ENCODE measurements around the gene AGBL5.

The AGBL5 gene

DNA sequence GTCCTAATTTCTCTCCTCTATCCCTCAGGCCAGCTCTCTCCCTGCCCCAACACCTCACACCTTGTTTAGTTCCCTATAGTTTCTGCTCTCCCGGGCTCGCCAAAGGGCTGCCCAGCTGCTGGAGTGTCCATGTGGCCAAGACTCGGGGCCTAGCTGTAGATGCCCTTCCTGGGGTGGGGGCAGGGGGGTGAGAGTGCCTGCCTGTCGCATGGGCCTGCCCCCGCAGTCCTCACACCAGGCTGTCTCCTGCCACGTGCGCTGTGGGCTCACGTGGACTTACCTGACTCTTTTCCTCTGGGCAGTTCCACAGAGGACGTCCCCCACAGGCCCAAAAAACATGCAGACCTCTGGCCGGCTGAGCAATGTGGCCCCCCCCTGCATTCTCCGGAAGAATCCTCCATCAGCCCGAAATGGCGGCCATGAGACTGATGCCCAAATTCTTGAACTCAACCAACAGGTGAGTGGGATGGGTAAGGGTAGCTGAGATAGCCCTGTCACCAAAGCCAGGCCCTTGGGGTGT is 26.1 kb upstream of the AGBL5 start:
- no peak for DNase-seq

DNA sequence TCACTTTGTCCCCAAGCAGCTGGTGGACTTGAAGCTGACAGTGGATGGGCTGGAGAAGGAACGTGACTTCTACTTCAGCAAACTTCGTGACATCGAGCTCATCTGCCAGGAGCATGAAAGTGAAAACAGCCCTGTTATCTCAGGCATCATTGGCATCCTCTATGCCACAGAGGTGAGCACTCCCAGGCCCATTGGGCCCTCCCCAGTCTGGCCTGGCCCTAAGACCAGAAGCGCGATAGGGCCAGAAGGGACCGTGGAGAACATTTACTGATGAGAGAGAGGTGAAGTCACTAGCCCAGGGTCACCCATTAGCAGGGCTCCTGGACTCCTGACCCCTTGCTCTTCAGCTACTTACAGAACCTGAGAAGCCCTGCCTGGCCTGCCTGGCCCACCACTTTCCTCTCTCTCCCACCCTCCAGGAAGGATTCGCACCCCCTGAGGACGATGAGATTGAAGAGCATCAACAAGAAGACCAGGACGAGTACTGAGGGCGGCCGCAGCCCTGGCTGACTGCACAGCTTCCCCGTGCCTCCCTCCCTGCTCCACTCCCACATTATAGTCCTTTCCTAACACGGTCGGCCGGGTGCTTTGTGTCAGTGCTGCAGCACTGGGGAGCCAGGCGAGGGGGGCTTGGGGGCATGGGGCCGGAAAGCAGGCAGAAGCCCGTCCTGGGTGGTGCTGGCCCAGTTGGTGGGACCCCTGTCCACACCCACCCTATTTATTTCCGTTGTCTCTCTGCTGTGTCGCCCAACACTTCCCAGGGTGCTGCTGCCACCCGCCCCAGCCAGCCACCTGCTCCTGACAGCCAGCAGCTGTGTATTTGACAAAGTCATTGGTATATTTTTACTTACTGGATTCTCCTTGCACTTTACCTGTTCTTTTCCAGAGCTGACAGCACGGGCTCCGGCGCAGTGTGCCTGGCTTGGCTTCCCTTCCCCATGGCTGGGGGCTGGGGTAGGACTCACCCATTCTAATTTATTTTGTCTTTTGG is 25.3 kb upstream of the AGBL5 start:
- no peak for DNase-seq

DNA sequence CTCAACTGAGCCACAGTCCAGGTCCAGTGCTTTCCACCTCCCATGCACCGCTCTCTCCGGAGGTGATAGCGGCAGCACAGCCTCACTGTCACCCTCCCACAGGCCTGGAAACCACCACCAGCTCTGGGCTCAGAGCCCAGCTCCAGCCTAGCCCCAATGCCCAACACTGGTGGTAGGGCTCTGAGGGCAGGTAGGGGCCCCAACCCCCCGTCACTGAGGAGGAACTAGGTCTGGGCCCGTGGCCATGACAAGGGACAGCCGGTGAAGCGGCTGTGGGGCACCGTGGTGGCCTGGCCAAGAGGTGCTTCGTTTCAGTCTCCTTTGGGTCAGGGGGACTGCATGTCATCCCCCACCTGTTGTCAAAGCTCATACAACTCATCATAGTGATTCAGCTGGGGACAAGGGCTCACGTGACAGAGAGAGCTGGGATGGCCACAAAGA is 24.2 kb upstream of the AGBL5 start:
- DNase-seq = no peak

DNA sequence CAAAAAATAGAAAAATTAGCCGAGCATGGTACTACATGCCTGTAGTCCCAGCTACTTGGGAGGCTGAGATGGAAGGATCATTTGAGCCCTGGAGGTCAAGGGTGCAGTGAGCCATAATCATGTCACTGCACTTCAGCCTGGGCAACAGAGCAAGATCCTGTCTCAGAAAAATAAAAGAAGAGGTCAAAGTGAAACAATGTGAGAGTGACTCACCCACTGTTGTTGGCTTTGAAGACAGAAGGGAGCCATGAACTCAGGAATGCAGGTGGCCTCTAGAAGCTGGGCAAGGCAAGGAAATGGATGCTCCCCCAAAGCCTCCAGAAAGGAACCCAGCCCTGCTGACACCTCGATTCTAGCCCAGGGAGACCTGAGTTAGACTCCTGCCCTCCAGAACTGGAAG is 22.4 kb upstream of the AGBL5 start:
- no peak for DNase-seq

DNA sequence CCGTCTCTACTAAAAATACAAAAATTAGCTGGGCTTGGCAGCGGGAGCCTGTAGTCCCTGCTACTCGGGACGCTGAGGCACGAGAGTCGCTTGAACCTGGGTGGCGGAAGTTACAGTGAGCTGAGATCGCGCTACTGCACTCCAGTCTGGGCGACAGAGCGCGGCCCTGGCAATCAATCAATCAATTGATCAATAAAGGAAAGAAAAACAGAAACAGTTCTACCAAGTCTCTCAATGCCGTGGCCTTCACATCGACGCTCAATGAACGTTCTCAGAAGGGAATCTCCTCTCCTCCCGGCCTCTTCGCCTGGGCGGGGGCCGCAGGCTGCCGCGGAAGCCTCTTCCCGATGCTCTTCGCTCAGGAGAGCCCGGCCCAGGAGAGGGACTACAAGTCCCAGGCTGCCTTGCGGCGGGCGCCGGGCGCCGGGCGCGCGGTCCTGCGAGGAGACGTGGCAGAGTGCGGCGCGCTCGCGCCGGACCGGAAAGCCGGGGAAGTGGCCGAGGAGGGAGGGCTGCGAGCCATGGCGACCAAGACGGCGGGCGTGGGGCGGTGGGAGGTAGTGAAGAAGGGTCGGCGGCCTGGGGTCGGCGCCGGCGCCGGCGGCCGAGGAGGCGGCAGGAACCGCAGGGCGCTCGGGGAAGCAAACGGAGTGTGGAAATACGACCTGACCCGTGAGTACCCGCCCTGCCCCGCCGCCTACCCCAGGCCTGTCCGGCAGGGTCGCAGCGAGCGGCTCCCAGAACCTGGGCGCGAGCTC is 18.8 kb upstream of the AGBL5 start, which contains the start of gene TMEM214:
TSS of gene TMEM214 (plus strand) at position 471 of the 758 bp plus-strand sequence. CDS start at position 522, 51 bp downstream.
- DNase-seq = peak; percentile 79 to 89

DNA sequence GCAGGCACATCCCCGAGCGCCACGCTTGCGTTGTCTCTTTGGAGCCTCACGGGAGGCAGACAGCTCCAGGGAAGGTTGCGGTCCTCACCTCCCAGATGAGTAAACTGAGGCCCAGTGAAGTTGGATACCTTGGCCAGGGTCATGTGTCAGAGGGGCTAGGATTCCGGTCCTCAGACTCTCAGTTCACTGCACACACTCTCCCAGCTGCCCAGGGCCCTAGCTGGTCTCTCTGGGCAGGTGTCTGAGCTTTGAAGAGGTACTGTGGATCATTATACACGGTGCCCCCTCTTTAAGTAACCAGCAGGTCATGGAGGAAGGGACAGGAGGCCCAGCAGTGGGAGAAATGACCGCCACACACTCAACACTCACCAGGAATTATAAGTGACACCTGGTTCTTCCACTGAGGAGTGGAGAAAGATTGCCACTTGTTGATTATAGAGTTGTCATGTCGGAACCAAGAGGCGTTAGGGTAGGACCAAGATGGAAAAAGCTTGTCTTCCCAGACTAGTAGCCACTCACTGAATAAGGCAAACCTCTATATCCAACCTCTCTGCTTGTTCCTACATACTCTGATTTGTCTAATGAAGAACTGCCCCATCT is 18.1 kb upstream of the AGBL5 start:
- DNase-seq = no peak

DNA sequence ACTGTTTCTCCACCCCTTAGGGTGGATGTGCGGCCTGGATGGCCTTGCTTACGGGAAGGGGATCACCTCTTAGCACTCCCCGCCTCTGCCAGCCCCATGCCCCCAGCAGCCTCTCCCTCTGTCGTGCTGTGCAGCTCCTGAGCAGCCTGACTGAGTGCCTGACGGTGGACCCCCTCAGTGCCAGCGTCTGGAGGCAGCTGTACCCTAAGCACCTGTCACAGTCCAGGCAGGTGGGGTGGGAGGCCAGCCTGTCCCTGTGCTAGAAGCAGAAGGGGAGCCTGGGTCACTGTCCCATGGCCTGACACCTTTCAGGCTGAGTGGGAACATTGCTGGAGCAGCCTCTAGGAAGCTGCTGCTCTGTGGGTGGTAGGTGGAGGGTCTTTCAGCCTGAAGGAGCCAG is 13.5 kb upstream of the AGBL5 start:
- no peak for DNase-seq

DNA sequence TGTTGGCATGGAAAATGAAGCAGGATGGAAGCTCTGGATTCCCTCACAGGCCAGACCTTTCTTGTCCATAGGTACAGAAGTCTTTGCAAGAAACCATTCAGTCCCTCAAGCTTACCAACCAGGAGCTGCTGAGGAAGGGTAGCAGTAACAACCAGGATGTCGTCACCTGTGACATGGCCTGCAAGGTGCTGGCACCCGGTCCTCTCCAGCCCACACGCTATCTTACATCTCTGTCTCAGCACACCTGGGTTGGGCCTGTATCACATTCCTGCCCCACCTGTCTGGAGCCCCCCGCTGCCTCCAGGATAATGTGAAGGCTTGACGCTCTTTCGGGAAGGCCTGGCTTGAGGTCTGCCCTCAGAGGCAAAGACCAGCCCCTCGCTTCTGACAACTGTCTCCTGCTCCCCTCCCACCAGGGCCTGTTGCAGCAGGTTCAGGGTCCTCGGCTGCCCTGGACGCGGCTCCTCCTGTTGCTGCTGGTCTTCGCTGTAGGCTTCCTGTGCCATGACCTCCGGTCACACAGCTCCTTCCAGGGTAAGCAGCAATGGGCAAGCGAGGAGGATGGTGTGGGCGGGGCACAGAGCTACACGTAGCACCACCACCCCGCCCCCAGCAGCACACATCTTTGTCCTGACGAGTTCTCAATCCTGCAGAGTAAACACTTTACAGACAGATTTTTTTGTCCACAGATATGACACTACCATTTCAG is 12.7 kb upstream of the AGBL5 start:
- no peak for DNase-seq

DNA sequence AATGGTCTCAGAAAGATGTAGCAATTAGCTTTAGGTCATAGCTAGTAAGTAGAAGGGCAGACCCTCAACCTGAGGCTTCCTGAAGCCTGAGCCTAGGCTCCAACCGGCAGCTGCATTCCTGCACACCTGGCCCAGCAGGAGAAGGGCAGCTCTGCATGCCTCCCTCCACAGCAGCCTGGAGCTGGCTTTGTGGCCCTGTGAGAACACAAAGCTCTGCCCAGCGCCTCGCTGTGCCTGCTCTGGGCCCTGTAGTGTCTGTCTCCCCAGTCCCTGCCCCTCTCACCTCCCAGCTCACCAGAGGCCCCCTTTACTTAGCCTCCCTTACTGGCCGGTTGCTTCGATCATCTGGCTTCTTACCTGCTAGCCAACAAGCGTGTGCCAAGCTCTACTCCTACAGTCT is 12.0 kb upstream of the AGBL5 start:
- no peak for DNase-seq

DNA sequence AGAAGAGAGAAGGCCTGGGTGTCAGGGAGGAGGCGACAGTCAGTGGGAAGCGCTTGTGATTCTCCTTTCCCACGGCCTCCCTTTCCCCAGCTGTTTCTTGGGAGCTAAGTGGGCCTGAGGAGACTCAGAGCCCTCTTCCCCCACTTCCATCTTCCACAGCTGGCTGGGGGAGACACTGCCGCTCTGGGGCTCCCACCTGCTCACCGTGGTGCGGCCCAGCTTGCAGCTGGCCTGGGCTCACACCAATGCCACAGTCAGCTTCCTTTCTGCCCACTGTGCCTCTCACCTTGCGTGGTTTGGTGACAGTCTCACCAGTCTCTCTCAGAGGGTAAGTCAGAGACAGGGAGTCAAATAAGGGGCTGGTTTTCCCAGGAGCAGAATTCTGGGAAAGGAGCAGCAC is 11.6 kb upstream of the AGBL5 start:
- DNase-seq = no peak

DNA sequence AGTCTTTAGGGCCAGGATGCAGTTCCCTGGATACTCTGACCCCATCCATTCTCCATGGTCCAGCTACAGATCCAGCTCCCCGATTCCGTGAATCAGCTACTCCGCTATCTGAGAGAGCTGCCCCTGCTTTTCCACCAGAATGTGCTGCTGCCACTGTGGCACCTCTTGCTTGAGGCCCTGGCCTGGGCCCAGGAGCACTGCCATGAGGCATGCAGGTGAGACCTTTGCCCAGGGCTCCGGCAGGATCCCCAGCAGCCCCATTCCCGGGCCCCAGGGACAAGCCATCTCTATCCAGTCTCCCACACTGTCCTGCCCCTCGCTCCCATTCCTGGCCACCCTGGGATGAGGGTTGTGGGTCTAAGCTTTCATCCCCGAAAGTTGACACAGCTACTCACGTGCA is 11.2 kb upstream of the AGBL5 start:
- DNase-seq = no peak

DNA sequence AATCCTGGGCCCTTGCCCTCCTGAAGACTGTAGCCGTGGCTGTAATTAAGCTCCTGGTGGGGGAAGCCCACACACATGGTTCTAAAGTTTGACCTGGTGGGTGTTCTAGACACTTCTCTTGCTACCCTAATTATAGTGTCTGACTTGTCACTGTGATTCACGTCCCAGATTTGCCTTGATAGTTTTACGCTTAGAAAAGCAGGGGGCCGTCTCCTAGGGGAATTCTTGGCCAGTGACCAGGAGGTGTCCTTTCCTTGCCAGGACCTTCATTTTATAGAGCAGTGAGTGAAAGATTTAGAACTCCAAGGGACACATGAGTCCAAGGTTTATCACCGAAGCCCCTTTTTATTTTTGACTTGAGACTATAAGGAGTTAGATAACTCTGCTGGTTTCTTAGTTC is 9.7 kb upstream of the AGBL5 start:
- no peak for DNase-seq

DNA sequence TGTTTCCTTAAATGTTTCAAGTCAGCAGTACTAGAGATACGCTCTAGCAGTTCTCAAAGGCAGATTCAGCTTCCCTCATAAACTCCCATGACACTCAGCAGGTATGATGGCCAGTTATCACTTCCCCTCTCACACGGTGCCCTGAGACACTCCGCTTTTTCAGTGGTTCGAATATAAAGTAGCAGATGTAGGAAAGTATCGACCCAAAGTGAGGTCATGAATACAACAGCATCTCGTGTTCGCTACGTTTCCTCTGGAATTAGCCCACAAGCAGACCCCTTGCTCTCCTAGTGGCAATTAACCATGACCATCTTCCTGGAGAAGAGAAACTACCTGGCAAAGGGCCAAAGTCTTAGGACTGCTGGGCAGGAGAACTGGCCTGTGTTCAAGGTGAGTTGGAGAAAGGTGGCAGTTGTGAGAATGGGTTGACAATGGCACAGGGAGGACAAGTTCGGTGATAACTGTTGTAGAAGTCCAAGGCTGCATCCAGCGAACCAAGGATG is 9.3 kb upstream of the AGBL5 start:
- no peak for DNase-seq

DNA sequence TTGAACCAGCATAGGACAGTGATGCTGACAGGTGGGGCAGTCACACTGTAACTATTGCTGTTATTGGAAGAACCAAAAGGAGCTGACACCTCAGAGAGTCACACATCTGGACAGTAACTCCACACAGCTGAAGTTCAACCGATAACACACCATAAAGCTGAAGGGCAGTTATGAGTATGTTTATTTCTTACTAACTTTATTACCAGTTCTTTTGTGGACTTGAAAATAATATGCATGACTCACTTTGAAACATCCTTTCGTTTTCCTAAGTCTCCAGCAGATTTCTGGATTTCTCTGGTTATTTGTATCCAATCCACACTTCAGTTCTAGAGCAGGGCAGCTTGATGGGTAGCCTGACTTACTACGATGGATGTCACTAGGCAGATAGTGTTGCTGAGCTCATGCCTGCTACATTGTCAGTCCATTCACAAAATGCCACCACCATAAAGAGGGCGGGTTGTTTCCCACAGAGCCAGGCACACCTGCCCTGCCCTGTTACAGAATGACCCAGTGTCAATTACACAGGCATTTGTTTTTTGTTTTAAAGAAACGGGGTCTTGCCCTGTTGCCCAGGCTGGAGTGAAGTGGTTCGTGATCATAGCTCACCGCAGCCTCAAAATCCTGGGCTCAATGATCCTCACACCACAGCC is 8.4 kb upstream of the AGBL5 start:
- no peak for DNase-seq

DNA sequence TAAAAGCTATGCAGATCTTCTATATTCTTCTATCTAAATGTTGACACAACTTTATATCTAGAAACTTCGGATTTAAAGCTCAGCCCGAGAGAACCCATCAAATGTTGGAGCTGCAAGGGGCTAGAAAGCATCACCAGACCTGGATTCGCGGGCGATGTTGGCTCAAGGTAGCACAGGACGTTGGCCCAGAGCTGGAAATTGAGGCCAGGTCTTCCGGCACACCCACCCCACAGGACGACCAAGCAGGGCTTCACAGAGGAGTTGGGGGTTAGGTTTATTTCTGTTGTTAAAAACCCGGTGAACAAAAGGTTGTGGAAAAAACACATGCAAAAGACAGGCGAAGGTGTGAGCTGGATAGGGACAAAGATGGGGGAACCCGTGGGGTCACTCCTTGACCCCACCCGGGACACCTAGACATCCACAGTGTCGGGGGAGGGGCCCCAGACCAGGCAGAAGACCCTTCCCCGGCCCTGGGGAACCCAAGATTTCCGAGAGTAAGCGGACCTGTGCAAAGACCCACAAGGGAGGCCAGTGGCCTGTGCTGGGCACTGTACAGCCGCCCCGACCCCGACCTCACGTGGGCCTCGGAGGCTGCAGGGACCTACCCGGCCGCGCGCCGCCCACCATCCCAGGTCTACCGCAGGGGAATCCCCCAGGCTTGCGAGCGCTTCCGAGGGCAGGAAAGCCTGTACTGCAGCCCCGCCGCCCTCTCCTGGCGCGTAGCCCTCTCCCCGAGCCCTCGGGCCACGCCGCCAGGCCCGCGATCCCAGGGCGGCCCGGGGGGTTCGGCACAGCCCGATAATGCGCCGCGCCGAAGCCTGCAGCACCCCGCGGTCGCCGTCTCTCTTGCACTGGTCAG is 1.8 kb upstream of the AGBL5 start:
- no peak for DNase-seq

DNA sequence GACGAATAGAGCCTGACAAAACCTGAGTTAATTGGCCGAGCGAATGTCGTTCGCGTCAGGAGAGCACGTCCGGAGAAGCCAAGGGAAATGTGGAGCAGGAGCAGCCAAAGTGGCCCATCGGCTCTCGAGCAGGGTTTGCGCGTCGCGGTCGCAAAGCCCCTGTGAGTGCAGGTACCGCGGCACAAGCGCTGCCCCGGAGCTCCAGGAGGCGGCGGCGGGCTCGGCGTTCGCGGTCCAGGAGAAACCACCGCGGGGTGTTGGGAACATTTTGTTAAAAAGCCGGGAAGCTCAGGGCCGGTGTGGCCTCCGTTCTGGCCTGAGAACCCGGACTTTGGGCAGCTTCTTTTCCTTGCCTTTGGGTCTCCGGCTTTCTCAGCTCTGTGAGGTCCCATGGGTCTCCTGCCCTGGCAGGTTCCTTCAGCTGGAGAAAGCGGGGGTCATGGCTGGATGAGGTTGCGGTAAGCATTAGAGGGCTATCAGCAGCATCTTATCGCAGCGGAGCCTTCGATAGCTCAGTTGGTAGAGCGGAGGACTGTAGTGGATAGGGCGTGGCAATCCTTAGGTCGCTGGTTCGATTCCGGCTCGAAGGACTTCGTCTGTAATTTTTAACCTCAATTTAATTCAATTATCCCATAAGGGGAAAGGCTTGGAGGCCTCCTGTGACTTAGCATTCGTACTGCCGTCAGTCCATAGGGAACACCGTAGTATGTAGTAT is 1.0 kb upstream of the AGBL5 start:
- DNase-seq = peak; percentile 97 to 98

DNA sequence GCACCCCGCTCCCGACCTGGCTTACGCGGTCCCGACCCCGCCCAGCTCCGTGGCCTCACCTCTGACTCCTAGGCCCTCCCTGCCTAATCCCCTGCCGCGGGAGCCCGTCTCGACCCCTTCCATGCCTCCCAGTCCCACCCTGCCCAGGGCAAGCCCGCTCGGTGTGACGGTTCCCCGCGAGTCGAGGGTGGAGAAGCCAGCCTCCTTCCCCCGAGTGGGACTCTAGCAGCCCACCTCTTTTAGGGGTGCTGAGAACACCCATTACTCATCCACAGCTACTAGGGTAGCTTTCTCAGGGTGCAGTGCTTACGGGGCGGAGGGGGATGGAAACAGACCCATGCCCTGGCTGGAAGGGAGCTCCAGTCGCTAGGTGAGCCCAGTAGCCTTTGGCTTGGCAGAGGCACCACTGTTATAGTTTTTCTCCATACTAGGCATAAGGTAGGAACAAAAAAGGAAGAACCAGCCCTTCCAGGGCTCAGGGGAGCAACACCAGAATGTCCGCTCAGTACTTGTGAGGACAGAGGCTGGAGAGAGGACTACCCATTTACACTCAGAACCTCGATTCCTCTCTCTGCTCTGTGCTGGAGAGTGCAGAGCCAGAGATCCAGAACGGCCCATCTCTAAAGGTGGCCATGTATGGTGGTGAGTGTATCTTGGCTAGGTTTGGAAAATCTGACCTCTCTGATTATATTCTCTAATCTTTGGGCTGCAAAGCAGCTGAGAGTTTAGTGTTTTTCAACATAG is 606 bp downstream of the AGBL5 start:
- no peak for DNase-seq

DNA sequence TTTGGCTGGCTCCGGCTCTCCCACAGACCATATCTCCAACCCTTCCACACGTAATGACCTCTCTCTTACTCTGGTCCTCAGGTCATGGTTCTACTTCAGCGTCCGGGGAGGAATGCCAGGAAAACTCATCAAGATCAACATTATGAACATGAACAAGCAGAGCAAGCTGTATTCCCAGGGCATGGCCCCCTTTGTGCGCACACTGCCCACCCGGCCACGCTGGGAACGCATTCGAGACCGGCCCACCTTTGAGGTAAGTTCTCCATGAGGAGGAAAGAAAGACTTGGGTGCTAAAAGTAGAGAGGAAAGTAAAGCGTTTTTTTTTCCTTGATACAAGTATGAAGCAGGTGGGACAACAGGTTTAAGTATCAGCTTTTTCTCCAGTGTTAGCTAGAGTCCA is 1.9 kb downstream of the AGBL5 start:
- no peak for DNase-seq

DNA sequence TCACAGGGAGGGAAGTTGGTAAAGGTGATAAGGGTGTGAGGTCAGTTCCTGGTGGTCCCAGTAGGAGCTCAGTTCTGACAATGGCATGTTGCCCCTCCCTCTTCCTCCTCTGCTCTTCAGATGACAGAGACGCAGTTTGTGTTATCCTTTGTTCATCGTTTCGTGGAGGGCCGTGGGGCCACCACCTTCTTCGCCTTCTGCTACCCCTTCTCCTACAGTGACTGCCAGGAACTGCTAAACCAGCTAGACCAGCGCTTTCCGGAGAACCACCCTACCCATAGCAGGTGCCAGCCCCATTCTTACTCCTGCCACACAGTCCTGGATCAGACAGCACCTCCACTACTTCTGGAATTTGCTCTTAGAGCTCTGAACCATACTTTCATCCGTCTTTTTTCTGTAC is 2.3 kb downstream of the AGBL5 start:
- no peak for DNase-seq

Measured in SW 1271 (cell line).